ENCODE results near the gene OR8K3.

GRCh38 chr11:56273854-56274253, 41.1 kb upstream of the OR8K3 start, which contains the start of gene OR5T1:
- TF ChIP-seq, protein P1, sequence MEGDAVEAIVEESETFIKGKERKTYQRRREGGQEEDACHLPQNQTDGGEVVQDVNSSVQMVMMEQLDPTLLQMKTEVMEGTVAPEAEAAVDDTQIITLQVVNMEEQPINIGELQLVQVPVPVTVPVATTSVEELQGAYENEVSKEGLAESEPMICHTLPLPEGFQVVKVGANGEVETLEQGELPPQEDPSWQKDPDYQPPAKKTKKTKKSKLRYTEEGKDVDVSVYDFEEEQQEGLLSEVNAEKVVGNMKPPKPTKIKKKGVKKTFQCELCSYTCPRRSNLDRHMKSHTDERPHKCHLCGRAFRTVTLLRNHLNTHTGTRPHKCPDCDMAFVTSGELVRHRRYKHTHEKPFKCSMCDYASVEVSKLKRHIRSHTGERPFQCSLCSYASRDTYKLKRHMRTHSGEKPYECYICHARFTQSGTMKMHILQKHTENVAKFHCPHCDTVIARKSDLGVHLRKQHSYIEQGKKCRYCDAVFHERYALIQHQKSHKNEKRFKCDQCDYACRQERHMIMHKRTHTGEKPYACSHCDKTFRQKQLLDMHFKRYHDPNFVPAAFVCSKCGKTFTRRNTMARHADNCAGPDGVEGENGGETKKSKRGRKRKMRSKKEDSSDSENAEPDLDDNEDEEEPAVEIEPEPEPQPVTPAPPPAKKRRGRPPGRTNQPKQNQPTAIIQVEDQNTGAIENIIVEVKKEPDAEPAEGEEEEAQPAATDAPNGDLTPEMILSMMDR (IDR thresholded peaks at IDR 0.05; ENCODE audit: low read depth, low read length): no peak
- no peak for TF ChIP-seq EZH2phosphoT487 (IDR thresholded peaks at IDR 0.05; ENCODE audit: low read depth)

All from OCI-LY3 (cell line).